Karpas-422 (cell line): ENCODE results near the gene ZC3H12D. TPM values are rescaled to one million over a fixed set of nuclear protein-coding genes. Genes with fewer than 3 reads are reported as not detected.

Experiments
- small RNA-seq: library from RNA; depleted of rRNA; stranded (forward); fragments of <200 nt; gene quantifications from one replicate; pipeline ENCODE3, GENCODE V24; 2014
- total RNA-seq: library from RNA; depleted of rRNA; stranded (reverse); fragments of >200 nt; shearing (Covaris generic); gene quantifications from 2 replicates; pipeline ENCODE4 v1.2.3, GENCODE V29; 2014; ENCODE audit warnings: low replicate concordance; rRNA removed

ZC3H12D gene
- total RNA-seq, 1 experiment from 2014 or later = 71.0 TPM

Small RNAs within 50 kb of the gene (small RNA-seq; reads per million reads assigned to genes)
- gene RNU7-3P = 0.16 reads per million

Other genes with a start within 250 kb of the ZC3H12D start
- gene TAB2, start 167.3 kb downstream of the ZC3H12D start, total RNA-seq = 8.3 and 23.4 TPM in 2 replicates
- 2.2 and 2.4 TPM in 2 replicates for gene SUMO4, start 84.8 kb downstream of the ZC3H12D start, total RNA-seq
- gene PPIL4, start 61.0 kb upstream of the ZC3H12D start, total RNA-seq = 14.2 and 25.0 TPM in 2 replicates
- 14.1 and 21.7 TPM in 2 replicates for gene GINM1, start 81.4 kb upstream of the ZC3H12D start, total RNA-seq
- 20.9 and 32.1 TPM in 2 replicates for gene KATNA1, start 163.7 kb upstream of the ZC3H12D start, total RNA-seq
- gene LATS1, start 233.1 kb upstream of the ZC3H12D start, total RNA-seq = 13.5 and 29.7 TPM in 2 replicates